ENCODE measurements around the gene MACROD2.

MACROD2 gene

GRCh38 chr20:14569641-14570040 lies 574.3 kb downstream of the MACROD2 start:
- no peak overlapping the region for H3K27ac ChIP-seq
- no peak for TF ChIP-seq CTCF (conservative IDR thresholded peaks at IDR 0.05)
- no peak for TF ChIP-seq ZFX (IDR thresholded peaks at IDR 0.05)

GRCh38 chr20:14570811-14571210 lies 575.5 kb downstream of the MACROD2 start:
- TF ChIP-seq ZFX (IDR thresholded peaks at IDR 0.05) = no peak
- TF ChIP-seq CTCF (conservative IDR thresholded peaks at IDR 0.05) = no peak
- no peak overlapping the region for H3K27ac ChIP-seq

- no peak for TF ChIP-seq CTCF (conservative IDR thresholded peaks at IDR 0.05)
- TF ChIP-seq ZFX (IDR thresholded peaks at IDR 0.05) = no peak
Measured at GRCh38 chr20:14573676-14574075, 578.4 kb downstream of the MACROD2 start.

GRCh38 chr20:14576196-14576877 lies 581.0 kb downstream of the MACROD2 start:
- no peak for TF ChIP-seq ZFX (IDR thresholded peaks at IDR 0.05)
- no peak for TF ChIP-seq CTCF (conservative IDR thresholded peaks at IDR 0.05)
- no peak overlapping the region for H3K27ac ChIP-seq

More at GRCh38 chr20:14573676-14574075, 578.4 kb downstream of the MACROD2 start:
- H3K27ac ChIP-seq = no peak overlapping the region

- H3K27ac ChIP-seq = no peak overlapping the region
- TF ChIP-seq ZFX (IDR thresholded peaks at IDR 0.05) (no peak), CTCF (conservative IDR thresholded peaks at IDR 0.05) (no peak)
Measured at GRCh38 chr20:14580418-14581074, 585.2 kb downstream of the MACROD2 start.

- no peak for TF ChIP-seq ZFX (IDR thresholded peaks at IDR 0.05)
- TF ChIP-seq CTCF (conservative IDR thresholded peaks at IDR 0.05) = no peak
- H3K27ac ChIP-seq = no peak overlapping the region
Measured at GRCh38 chr20:14581731-14582130, 586.4 kb downstream of the MACROD2 start.

- H3K27ac ChIP-seq = no peak overlapping the region
- TF ChIP-seq CTCF (conservative IDR thresholded peaks at IDR 0.05) (no peak), ZFX (IDR thresholded peaks at IDR 0.05) (no peak)
Measured at GRCh38 chr20:14582855-14583254, 587.5 kb downstream of the MACROD2 start.
